ENCODE data around the gene MAOB. TPM values are rescaled to one million over a fixed set of nuclear protein-coding genes. Genes with fewer than 3 reads are reported as not detected.

Gene MAOB
- total RNA-seq, 1 experiment from 2014 or later, result 0.74 TPM

GRCh38 chrX:43805579-43805978, 76.7 kb downstream of the MAOB start (continued):
- TF ChIP-seq, protein P1, sequence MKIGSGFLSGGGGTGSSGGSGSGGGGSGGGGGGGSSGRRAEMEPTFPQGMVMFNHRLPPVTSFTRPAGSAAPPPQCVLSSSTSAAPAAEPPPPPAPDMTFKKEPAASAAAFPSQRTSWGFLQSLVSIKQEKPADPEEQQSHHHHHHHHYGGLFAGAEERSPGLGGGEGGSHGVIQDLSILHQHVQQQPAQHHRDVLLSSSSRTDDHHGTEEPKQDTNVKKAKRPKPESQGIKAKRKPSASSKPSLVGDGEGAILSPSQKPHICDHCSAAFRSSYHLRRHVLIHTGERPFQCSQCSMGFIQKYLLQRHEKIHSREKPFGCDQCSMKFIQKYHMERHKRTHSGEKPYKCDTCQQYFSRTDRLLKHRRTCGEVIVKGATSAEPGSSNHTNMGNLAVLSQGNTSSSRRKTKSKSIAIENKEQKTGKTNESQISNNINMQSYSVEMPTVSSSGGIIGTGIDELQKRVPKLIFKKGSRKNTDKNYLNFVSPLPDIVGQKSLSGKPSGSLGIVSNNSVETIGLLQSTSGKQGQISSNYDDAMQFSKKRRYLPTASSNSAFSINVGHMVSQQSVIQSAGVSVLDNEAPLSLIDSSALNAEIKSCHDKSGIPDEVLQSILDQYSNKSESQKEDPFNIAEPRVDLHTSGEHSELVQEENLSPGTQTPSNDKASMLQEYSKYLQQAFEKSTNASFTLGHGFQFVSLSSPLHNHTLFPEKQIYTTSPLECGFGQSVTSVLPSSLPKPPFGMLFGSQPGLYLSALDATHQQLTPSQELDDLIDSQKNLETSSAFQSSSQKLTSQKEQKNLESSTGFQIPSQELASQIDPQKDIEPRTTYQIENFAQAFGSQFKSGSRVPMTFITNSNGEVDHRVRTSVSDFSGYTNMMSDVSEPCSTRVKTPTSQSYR (CRISPR knock-in tag; IDR thresholded peaks at IDR 0.05), result no peak
- TF ChIP-seq ATF2 (CRISPR knock-in tag; IDR thresholded peaks at IDR 0.05; ENCODE audit: borderline replicate concordance, low read depth), result no peak

GRCh38 chrX:43804021-43804420, 78.2 kb downstream of the MAOB start:
- no peaks in the 10 kb centered on the region for H3K27me3 Mint-ChIP-seq (ENCODE audit: low read depth)
- DNase-seq (ENCODE audit: low spot score), result no peak
- ChIA-PET POLR2A (no interaction called here), CTCF (no interaction called here)
- no peaks in the 10 kb centered on the region for H3K36me3 Mint-ChIP-seq
- no peak overlapping the region for H3K4me3 Mint-ChIP-seq
- ATAC-seq, result no peak
- no peaks in the 10 kb centered on the region for H3K9me3 Mint-ChIP-seq
- no peak overlapping the region for H3K27ac Mint-ChIP-seq
- no peaks in the 10 kb centered on the region for H3K4me1 Mint-ChIP-seq
- no peak for TF ChIP-seq ZNF396 (CRISPR knock-in tag; IDR thresholded peaks at IDR 0.05; ENCODE audit: borderline replicate concordance)
- TF ChIP-seq, protein P2, sequence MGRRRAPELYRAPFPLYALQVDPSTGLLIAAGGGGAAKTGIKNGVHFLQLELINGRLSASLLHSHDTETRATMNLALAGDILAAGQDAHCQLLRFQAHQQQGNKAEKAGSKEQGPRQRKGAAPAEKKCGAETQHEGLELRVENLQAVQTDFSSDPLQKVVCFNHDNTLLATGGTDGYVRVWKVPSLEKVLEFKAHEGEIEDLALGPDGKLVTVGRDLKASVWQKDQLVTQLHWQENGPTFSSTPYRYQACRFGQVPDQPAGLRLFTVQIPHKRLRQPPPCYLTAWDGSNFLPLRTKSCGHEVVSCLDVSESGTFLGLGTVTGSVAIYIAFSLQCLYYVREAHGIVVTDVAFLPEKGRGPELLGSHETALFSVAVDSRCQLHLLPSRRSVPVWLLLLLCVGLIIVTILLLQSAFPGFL (CRISPR knock-in tag; IDR thresholded peaks at IDR 0.05; ENCODE audit: borderline replicate concordance), result no peak
- no peak for TF ChIP-seq ZNF671 (CRISPR knock-in tag; IDR thresholded peaks at IDR 0.05)
- TF ChIP-seq, protein P1 (CRISPR knock-in tag; IDR thresholded peaks at IDR 0.05), result no peak
- no peak for TF ChIP-seq ATF3 (CRISPR knock-in tag; conservative IDR thresholded peaks at IDR 0.05)
- TF ChIP-seq ZNF317 (CRISPR knock-in tag; IDR thresholded peaks at IDR 0.05; ENCODE audit: borderline replicate concordance, low read depth), result no peak
- no peak for TF ChIP-seq ZNF232 (CRISPR knock-in tag; IDR thresholded peaks at IDR 0.05)
- TF ChIP-seq, protein P3, sequence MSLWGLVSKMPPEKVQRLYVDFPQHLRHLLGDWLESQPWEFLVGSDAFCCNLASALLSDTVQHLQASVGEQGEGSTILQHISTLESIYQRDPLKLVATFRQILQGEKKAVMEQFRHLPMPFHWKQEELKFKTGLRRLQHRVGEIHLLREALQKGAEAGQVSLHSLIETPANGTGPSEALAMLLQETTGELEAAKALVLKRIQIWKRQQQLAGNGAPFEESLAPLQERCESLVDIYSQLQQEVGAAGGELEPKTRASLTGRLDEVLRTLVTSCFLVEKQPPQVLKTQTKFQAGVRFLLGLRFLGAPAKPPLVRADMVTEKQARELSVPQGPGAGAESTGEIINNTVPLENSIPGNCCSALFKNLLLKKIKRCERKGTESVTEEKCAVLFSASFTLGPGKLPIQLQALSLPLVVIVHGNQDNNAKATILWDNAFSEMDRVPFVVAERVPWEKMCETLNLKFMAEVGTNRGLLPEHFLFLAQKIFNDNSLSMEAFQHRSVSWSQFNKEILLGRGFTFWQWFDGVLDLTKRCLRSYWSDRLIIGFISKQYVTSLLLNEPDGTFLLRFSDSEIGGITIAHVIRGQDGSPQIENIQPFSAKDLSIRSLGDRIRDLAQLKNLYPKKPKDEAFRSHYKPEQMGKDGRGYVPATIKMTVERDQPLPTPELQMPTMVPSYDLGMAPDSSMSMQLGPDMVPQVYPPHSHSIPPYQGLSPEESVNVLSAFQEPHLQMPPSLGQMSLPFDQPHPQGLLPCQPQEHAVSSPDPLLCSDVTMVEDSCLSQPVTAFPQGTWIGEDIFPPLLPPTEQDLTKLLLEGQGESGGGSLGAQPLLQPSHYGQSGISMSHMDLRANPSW (CRISPR knock-in tag; conservative IDR thresholded peaks at IDR 0.05; ENCODE audit: low read depth), result no peak
- no peak for TF ChIP-seq OVOL2 (CRISPR knock-in tag; IDR thresholded peaks at IDR 0.05; ENCODE audit: borderline replicate concordance)
- TF ChIP-seq CREB1 (CRISPR knock-in tag; IDR thresholded peaks at IDR 0.05), result no peak
- TF ChIP-seq NFE2L1 (CRISPR knock-in tag; IDR thresholded peaks at IDR 0.05), result no peak
- TF ChIP-seq, protein P4, sequence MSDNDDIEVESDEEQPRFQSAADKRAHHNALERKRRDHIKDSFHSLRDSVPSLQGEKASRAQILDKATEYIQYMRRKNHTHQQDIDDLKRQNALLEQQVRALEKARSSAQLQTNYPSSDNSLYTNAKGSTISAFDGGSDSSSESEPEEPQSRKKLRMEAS (CRISPR knock-in tag; IDR thresholded peaks at IDR 0.05), result no peak
